Astrocyte of the spinal cord (primary cell): ENCODE data around the gene SVIL.
A peak's percentile ranks its signal among the peaks of the same experiment; 100 is the strongest.
"Not testable (repeated sequence)": the region's sequence is repeated elsewhere in the genome, so short reads cannot be mapped to it uniquely, and the experiment has no call there.

Experiments used
- DNase-seq: peaks from one replicate; pipeline ENCODE4 v3.0.0; 2011; ENCODE audit warnings: low read depth, low spot score
- H3K4me3 ChIP-seq: 2 replicates; pipeline ENCODE4 v1.5.1; 2011; ENCODE audit warnings: low read depth, mild to moderate bottlenecking, low read length, moderate library complexity
- in situ Hi-C: cut with HindIII; loops from 2 replicates; pipeline ENCODE4 v1.10.0; 2017; ENCODE audit warnings: low sequenced_read_pairs
- TF ChIP-seq, protein P1 (sequence below): IDR thresholded peaks from 2 replicates; pipeline ENCODE4 v1.5.1; 2012; ENCODE audit warnings: low read depth, mild to moderate bottlenecking, low read length, inconsistent platforms

SVIL gene

GRCh38 chr10:29491918-29492317 is 142.9 kb downstream of the SVIL start:
- DNase-seq = no peak
- in situ Hi-C loops = no loop called here

DNA sequence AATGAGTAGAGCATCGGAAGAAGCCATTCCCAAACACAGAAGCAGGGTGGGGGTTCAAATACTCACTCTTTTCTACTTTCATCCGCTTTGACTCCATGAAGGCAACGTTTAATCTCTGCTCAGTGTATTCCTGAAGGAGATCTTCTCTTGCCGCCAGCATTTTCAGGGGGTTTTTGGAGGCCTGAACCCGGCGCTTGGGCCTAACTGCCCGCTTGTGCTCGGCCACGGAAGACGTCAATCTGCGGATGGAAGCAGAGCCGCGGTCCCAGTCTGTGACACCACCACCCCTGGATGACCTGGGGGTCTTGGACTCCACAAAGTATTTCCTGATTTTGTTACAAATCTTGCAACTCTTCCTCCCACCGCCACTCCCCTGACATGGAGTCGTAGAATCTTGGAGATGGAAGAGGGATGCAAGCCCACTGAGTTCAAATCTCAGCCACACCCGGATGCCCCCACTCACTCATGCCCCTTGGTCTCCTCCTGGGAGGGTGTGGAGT is 143.9 kb downstream of the SVIL start:
- H3K4me3 ChIP-seq, DNase-seq, in situ Hi-C loops: not testable (repeated sequence)

More at GRCh38 chr10:29491918-29492317, 142.9 kb downstream of the SVIL start:
- H3K4me3 ChIP-seq = no peak overlapping the region
- TF ChIP-seq, protein P1, sequence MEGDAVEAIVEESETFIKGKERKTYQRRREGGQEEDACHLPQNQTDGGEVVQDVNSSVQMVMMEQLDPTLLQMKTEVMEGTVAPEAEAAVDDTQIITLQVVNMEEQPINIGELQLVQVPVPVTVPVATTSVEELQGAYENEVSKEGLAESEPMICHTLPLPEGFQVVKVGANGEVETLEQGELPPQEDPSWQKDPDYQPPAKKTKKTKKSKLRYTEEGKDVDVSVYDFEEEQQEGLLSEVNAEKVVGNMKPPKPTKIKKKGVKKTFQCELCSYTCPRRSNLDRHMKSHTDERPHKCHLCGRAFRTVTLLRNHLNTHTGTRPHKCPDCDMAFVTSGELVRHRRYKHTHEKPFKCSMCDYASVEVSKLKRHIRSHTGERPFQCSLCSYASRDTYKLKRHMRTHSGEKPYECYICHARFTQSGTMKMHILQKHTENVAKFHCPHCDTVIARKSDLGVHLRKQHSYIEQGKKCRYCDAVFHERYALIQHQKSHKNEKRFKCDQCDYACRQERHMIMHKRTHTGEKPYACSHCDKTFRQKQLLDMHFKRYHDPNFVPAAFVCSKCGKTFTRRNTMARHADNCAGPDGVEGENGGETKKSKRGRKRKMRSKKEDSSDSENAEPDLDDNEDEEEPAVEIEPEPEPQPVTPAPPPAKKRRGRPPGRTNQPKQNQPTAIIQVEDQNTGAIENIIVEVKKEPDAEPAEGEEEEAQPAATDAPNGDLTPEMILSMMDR = no peak

GRCh38 chr10:29488471-29488870 is 146.3 kb downstream of the SVIL start:
- H3K4me3 ChIP-seq, in situ Hi-C loops, DNase-seq: not testable (repeated sequence)

- in situ Hi-C loops, DNase-seq, H3K4me3 ChIP-seq: not testable (repeated sequence)
Measured at GRCh38 chr10:29487884-29488266, 146.9 kb downstream of the SVIL start.

GRCh38 chr10:29487032-29487883 is 147.5 kb downstream of the SVIL start:
- in situ Hi-C loops, H3K4me3 ChIP-seq, DNase-seq: not testable (repeated sequence)

- TF ChIP-seq, protein P1 = no peak
- in situ Hi-C loops = no loop called here
- no peak for DNase-seq
- H3K4me3 ChIP-seq = no peak overlapping the region
Measured at GRCh38 chr10:29486433-29486832, 148.3 kb downstream of the SVIL start.

GRCh38 chr10:29484677-29485076 is 150.1 kb downstream of the SVIL start:
- in situ Hi-C loops, H3K4me3 ChIP-seq, DNase-seq: not testable (repeated sequence)

DNA sequence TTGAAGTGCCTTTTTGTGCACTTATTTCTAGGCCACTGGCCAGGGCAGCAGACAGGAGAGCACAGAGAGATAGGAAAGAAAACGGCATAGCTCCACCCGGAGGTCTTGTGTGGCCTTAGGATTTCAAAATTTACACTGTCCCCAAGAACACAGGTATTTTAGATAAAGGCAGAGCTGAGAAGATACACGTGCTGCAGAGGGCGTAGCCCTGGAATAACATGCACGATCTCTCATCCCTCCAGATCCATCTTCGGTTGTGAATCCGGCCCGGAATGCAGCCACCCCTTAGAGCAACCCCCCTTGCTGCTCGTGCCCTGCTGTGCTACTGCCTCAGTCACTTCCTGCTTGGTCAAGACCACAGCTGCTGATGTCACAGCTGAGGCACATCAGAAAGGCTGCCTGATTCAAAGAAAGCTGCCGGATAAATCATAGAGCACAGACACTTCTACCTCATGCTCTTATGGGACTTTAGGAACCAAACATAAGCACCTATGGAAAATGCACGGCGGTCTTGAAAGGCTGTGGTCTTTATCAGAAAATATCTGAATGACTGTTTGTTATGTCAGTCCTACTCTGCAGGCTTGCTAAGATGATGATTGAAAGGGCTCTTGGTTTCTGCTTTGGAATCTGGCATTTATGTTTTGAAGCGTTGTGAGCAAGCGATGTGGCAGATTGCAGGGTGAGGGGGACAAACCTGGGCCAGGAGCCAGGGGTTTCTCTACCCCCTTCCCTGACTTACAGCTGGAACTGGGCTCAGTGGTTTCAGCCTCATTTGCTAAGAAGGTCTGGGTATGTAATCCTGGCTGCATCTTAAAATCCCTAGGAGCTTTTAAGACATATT is 152.0 kb downstream of the SVIL start:
- H3K4me3 ChIP-seq = no peak overlapping the region
- peak; percentile 87 for DNase-seq
- TF ChIP-seq, protein P1 = no peak
- in situ Hi-C loops = no loop called here

DNA sequence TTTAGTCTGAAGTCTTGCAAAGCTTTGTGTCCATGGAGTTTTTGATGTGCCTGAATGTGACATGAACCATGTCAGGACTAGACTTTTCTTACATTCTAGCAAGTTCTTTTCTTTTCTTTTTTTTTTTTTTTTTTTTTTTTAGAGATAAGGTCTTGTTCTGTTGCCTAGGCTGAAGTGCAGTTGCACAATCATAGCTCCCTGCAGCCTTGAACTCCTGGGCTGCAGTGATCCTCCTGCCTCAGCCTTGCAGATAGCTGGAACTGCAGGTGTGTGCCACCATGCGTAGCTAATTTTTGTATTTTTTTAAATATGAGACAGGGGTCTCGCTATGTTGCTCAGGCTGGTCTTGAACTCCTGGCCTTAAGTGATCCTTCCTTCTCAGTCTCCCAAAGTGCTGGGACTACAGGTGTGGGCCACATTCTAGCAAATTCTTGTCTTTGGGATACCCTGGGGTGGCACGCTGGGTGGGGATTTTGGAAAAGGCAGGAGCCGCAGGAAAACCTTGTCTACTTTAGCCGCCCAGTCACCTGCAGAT is 152.8 kb downstream of the SVIL start:
- TF ChIP-seq, protein P1 = no peak
- in situ Hi-C loops = no loop called here
- no peak for DNase-seq
- H3K4me3 ChIP-seq = no peak overlapping the region
